Measurements from ENCODE around the gene SCAF8. TPM values are rescaled to one million over a fixed set of nuclear protein-coding genes. Genes with fewer than 3 reads are reported as not detected.

The SCAF8 gene
- polyA plus RNA-seq, 1 donor: 65.7 TPM

Other genes with a start within 250 kb of the SCAF8 start
- gene CNKSR3, start 222.7 kb upstream of the SCAF8 start, polyA plus RNA-seq (ENCODE audit: insufficient read length): 58.4 TPM

All from left kidney (tissue), 1 donor.